Astrocyte (in vitro differentiated cells and primary cell): Measurements from ENCODE around the gene TRPM4.

Source experiments
- EZH2 ChIP-seq: IDR thresholded peaks from 2 replicates; pipeline ENCODE4 v1.6.1; 2012; ENCODE audit warnings: mild to moderate bottlenecking, low read length, inconsistent platforms; ENCODE audit not compliant: insufficient read depth
- TF ChIP-seq, protein P1 (sequence below): IDR thresholded peaks from 2 replicates; pipeline ENCODE4 v1.5.1; 2011; ENCODE audit warnings: low read depth, mild to moderate bottlenecking, inconsistent platforms, low read length, moderate library complexity; ENCODE audit not compliant: insufficient read depth

DNA sequence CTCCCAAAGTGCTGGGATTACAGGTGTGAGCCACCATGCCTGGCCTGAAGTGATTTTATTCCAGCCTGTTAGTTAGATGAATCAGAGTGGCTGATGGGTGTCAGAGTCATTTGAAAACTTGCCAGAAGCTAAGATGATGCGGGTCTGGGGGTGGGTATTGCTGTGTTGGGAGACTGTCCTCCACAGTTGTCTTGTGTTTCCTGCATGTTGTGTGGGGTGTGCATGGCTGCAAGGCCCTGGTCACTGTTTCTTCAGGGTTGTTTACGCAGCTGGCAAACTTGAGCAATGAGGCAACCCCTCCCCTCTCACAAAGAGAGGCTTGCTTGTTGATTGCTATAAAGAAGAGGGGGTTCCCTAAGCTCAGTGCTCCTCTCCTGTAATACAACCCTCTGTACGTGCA lies 71.8 kb downstream of the TRPM4 start:
- TF ChIP-seq, protein P1, sequence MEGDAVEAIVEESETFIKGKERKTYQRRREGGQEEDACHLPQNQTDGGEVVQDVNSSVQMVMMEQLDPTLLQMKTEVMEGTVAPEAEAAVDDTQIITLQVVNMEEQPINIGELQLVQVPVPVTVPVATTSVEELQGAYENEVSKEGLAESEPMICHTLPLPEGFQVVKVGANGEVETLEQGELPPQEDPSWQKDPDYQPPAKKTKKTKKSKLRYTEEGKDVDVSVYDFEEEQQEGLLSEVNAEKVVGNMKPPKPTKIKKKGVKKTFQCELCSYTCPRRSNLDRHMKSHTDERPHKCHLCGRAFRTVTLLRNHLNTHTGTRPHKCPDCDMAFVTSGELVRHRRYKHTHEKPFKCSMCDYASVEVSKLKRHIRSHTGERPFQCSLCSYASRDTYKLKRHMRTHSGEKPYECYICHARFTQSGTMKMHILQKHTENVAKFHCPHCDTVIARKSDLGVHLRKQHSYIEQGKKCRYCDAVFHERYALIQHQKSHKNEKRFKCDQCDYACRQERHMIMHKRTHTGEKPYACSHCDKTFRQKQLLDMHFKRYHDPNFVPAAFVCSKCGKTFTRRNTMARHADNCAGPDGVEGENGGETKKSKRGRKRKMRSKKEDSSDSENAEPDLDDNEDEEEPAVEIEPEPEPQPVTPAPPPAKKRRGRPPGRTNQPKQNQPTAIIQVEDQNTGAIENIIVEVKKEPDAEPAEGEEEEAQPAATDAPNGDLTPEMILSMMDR = no peak
- TF ChIP-seq EZH2 = no peak
